22Rv1 (cell line): ENCODE results near the gene SFXN5.

ENCODE experiments used
- CTCF ChIP-seq: fragments of 450-650 bp; IDR thresholded peaks from 2 replicates; pipeline ENCODE4 v1.5.1; 2017; ENCODE audit warnings: mild to moderate bottlenecking
- ZFX ChIP-seq: fragments of 450-650 bp; IDR thresholded peaks from 2 replicates; pipeline ENCODE4 v1.6.1; 2017; ENCODE audit warnings: antibody characterized with exemption, borderline replicate concordance

GRCh38 chr2:73007991-73008765 lies 63.3 kb downstream of the SFXN5 start:
- TF ChIP-seq CTCF (no peak), ZFX (no peak)
